Body of pancreas (tissue), 4 donors: ENCODE data around the gene LAG3. TPM values are rescaled to one million over a fixed set of nuclear protein-coding genes. Genes with fewer than 3 reads are reported as not detected.

Experiments used
- ATAC-seq: fragments of 150-250 bp; one replicate; pipeline ENCODE4 v1.9.1; 2016
- DNase-seq, 4 donors: peaks; one replicate each; pipeline ENCODE4 v3.0.0-alpha.2; 2019
- H3K27ac ChIP-seq, 4 donors: fragments of 200-600 bp; sonication (generic); 1 replicate in 3 of 4; 2 replicates in 1 of 4; pipeline versions ENCODE4 v1.5.1 to v1.6.1; 2016 to 2019; ENCODE audit warnings: mild to moderate bottlenecking in 1 of 4, mixed read lengths in 1 of 4, moderate library complexity in 1 of 4
- H3K27me3 ChIP-seq, 2 donors: fragments of 200-600 bp; sonication (generic); one replicate each; pipeline ENCODE4 v1.6.0; 2016; ENCODE audit warnings: mild to moderate bottlenecking in 1 of 2
- H3K36me3 ChIP-seq, 2 donors: fragments of 200-600 bp; sonication (generic); replicated peaks in 1 of 2; 2 replicates each; pipeline ENCODE4 v1.5.1; 2016; ENCODE audit warnings: low read depth in 2 of 2; ENCODE audit not compliant: insufficient read depth in 1 of 2
- H3K4me1 ChIP-seq: fragments of 200-600 bp; sonication (generic); one replicate; pipeline ENCODE4 v1.6.0; 2016
- H3K4me3 ChIP-seq, 2 donors: fragments of 200-600 bp; sonication (generic); 1 replicate in 1 of 2; 2 replicates in 1 of 2; pipeline ENCODE4 v1.5.1; 2016 to 2019
- H3K9me3 ChIP-seq, 3 donors: fragments of 200-600 bp; sonication (generic); 1 replicate in 2 of 3; 2 replicates in 1 of 3; pipeline ENCODE4 v1.5.1; 2016
- POLR2A ChIP-seq, 3 donors: fragments of 450-650 bp; IDR thresholded peaks; one replicate each; pipeline ENCODE4 v1.6.1; 2016; ENCODE audit warnings: antibody characterized with exemption in 3 of 3, mild to moderate bottlenecking in 2 of 3
- WGBS, 2 donors: methylation state at CpG; one replicate each; pipeline ENCODE4 v1.1.5; 2017; 5-methylcytosine and 5-hydroxymethylcytosine counted together
- intact Hi-C: fragments of 100-400 bp; cut with DNase I; formaldehyde crosslinking; loops from one replicate; pipeline ENCODE4 v1.15.1; 2023
- total RNA-seq, 2 donors: library from RNA; depleted of rRNA; stranded (reverse); fragments of >200 nt; gene quantifications; one replicate each; pipeline ENCODE4 v1.1.0, GENCODE V29; 2016
- TF ChIP-seq, protein P1 (sequence below), 7 experiments: fragments of 450-650 bp in 4 of 7; fragments of 200-600 bp in 3 of 7; sonication (generic) in 3 of 7; IDR thresholded peaks; one replicate each; pipeline ENCODE4 v1.5.1; 2016 to 2019; ENCODE audit warnings: antibody characterized with exemption in 7 of 7

LAG3 gene
- total RNA-seq, 2 donors from 2014 or later = not detected

DNA sequence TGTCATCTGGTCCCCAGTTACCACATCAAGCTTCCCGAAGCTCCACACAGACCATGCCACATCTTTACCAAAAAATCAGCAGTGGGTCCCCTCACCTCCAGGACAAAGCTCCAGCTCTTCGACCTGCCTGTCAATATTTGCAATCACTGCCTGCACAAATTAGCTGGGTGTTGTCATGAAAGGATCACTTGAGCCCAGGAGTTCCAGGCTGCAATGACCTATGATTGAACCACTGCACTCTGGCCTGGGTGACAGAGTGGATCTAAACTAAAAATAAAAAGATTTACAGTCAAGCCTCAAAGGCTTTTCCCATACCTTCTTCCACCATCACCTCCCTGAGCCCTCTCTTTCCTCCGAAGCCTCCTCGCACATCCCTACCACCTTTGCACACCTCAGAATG, 24.3 kb downstream of the LAG3 start:
- H3K9me3 ChIP-seq = no peaks in the 10 kb centered on the region
- ATAC-seq (no peak), DNase-seq (no peak)
- no peaks in the 10 kb centered on the region for H3K27me3 ChIP-seq
- H3K27ac ChIP-seq = no peak overlapping the region
- 81 to 82% methylated on average over 4 of the region's 4 CpGs for WGBS, 2 donors
- no peaks in the 10 kb centered on the region for H3K4me1 ChIP-seq
- no peak for TF ChIP-seq POLR2A (IDR thresholded peaks at IDR 0.05)
- TF ChIP-seq, protein P1, sequence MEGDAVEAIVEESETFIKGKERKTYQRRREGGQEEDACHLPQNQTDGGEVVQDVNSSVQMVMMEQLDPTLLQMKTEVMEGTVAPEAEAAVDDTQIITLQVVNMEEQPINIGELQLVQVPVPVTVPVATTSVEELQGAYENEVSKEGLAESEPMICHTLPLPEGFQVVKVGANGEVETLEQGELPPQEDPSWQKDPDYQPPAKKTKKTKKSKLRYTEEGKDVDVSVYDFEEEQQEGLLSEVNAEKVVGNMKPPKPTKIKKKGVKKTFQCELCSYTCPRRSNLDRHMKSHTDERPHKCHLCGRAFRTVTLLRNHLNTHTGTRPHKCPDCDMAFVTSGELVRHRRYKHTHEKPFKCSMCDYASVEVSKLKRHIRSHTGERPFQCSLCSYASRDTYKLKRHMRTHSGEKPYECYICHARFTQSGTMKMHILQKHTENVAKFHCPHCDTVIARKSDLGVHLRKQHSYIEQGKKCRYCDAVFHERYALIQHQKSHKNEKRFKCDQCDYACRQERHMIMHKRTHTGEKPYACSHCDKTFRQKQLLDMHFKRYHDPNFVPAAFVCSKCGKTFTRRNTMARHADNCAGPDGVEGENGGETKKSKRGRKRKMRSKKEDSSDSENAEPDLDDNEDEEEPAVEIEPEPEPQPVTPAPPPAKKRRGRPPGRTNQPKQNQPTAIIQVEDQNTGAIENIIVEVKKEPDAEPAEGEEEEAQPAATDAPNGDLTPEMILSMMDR (IDR thresholded peaks at IDR 0.05) = no peak
- no peaks in the 10 kb centered on the region for H3K36me3 ChIP-seq
- intact Hi-C loops = no loop called here
- no peak overlapping the region for H3K4me3 ChIP-seq

DNA sequence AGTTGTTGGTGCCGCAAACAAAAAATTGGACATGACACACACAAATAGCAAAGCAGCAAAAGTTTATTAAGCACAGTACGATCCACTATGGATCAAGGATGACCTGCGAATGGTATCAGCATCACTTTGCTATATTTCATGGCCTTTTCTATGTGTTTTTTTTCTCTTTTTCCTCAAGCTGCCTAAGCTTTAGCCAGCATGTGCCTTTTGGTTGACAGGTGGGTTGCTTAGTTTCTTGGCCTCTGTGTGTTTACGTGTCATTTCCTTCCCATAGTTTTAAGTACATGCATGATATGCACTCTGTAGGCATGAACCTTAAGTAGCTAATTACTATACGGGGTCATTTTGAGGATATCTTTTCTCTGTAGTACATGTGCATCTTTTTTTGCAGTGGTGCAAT, 26.8 kb downstream of the LAG3 start:
- DNase-seq (no peak), ATAC-seq (no peak)
- Histone ChIP-seq H3K27ac (no peak overlapping the region), H3K36me3 (no peaks in the 10 kb centered on the region), H3K27me3 (no peaks in the 10 kb centered on the region), H3K4me3 (no peak overlapping the region), H3K4me1 (no peaks in the 10 kb centered on the region), H3K9me3 (no peaks in the 10 kb centered on the region)
- WGBS, 2 donors = 74 to 76% methylated on average over 5 of the region's 5 CpGs
- intact Hi-C loops = no loop called here
- TF ChIP-seq, protein P1 (IDR thresholded peaks at IDR 0.05) = no peak
- no peak for TF ChIP-seq POLR2A (IDR thresholded peaks at IDR 0.05)

DNA sequence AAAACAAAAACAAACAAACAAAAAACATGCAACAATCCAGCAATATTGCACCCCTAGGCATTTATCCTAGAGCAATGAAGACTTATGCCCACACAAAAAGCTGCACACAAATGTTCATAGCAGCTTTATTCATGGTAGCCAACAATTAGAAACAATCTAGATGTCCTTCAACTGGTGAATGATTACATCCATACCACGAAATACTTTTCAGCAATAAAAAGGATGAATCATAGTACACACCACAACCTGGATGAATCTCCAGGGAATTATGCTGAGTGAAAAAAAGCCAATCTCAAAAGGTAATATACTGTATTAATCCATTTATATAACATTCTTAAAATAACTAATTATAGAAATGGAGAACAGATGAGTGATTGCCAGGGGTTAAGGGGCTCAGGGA, 34.9 kb downstream of the LAG3 start:
- 32 to 41% methylated on average over 1 of the region's 1 CpG for WGBS, 2 donors
- ATAC-seq = no peak
- H3K4me1 ChIP-seq = no peaks in the 10 kb centered on the region
- H3K27ac ChIP-seq = no peak overlapping the region
- H3K27me3 ChIP-seq = no peaks in the 10 kb centered on the region
- H3K9me3 ChIP-seq = no peaks in the 10 kb centered on the region
- no peak for TF ChIP-seq POLR2A (IDR thresholded peaks at IDR 0.05)
- TF ChIP-seq, protein P1 (IDR thresholded peaks at IDR 0.05) = no peak
- no peaks in the 10 kb centered on the region for H3K36me3 ChIP-seq
- intact Hi-C loops = no loop called here
- H3K4me3 ChIP-seq = no peak overlapping the region
- DNase-seq = no peak

DNA sequence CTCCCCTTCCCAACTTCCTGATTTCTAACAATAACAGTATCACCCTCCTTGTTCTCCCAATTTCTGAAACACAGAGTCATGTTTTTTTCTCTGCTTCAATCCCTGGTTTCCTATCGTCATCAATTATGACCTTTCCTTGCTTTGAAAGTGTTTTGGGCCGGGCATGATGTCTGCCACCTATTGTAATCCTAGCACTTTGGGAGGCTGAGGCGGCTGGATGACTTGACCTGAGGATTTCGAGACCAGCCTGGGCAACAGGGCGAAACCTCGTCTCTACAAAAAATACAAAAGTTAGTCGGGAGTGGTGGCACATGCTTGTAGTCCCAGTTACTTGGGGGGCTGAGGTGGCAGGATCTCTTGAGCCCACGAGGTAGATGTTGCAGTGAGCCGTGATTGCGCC, 36.7 kb downstream of the LAG3 start:
- DNase-seq (no peak), ATAC-seq (no peak)
- intact Hi-C loops = no loop called here
- H3K4me1 ChIP-seq = no peaks in the 10 kb centered on the region
- 70 to 72% methylated on average over 10 of the region's 10 CpGs for WGBS, 2 donors
- no peak for TF ChIP-seq POLR2A (IDR thresholded peaks at IDR 0.05)
- TF ChIP-seq, protein P1 (IDR thresholded peaks at IDR 0.05) = no peak
- no peaks in the 10 kb centered on the region for H3K9me3 ChIP-seq
- no peaks in the 10 kb centered on the region for H3K27me3 ChIP-seq
- no peak overlapping the region for H3K27ac ChIP-seq
- no peak overlapping the region for H3K4me3 ChIP-seq
- H3K36me3 ChIP-seq = no peaks in the 10 kb centered on the region

DNA sequence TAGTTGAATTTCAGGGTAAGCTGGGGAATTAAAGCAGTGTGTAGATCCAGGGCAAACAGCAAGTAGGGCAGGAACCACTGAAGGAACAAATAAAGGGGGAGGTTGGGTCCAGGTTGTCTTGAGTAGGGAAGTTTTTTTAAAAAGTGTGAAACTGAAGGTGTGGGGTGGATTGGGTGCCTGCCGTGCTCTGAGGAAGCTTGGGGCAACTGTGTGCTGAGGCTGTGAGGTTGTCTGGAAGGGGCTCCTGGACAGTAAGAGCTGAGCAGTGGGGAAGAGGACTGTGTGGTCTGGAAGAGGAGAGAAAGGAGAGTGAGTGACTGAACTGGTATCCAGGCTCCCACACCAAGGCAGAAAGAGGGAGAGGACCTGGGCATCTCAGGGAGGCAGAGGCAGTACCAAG, 38.4 kb downstream of the LAG3 start:
- ATAC-seq (no peak), DNase-seq (no peak)
- no peak for TF ChIP-seq POLR2A (IDR thresholded peaks at IDR 0.05)
- TF ChIP-seq, protein P1 (IDR thresholded peaks at IDR 0.05) = no peak
- WGBS, 2 donors = 71 to 88% methylated on average over 1 of the region's 1 CpG
- Histone ChIP-seq H3K9me3 (no peaks in the 10 kb centered on the region), H3K27ac (no peak overlapping the region), H3K4me1 (no peaks in the 10 kb centered on the region), H3K4me3 (no peak overlapping the region), H3K36me3 (no peaks in the 10 kb centered on the region), H3K27me3 (no peaks in the 10 kb centered on the region)
- intact Hi-C loops = no loop called here
